Uterus (tissue), 4 donors: ENCODE measurements around the gene JAZF1. TPM values are rescaled to one million over a fixed set of nuclear protein-coding genes. Genes with fewer than 3 reads are reported as not detected.

ENCODE experiments used
- DNase-seq, 2 donors: peaks; one replicate each; pipeline ENCODE4 v3.0.0-alpha.2; 2019 to 2020
- H3K27ac ChIP-seq, 2 donors: fragments of 200-600 bp; sonication (generic); 1 replicate in 1 of 2; 2 replicates in 1 of 2; pipeline ENCODE4 v1.5.1; 2016 to 2018
- H3K27me3 ChIP-seq, 2 donors: fragments of 200-600 bp; sonication (generic); one replicate each; pipeline ENCODE4 v1.5.1; 2018 to 2019; ENCODE audit warnings: control low read depth in 1 of 2
- H3K36me3 ChIP-seq, 2 donors: fragments of 200-600 bp; sonication (generic); one replicate each; pipeline ENCODE4 v1.5.1; 2019; ENCODE audit warnings: control low read depth in 1 of 2
- H3K4me1 ChIP-seq, 2 donors: fragments of 200-600 bp; sonication (generic); one replicate each; pipeline ENCODE4 v1.5.1; 2018 to 2019; ENCODE audit warnings: control low read depth in 1 of 2
- H3K4me3 ChIP-seq, 2 donors: fragments of 200-600 bp; sonication (generic); 1 replicate in 1 of 2; 2 replicates in 1 of 2; pipeline ENCODE4 v1.5.1; 2018 to 2019; ENCODE audit warnings: mild to moderate bottlenecking in 1 of 2
- H3K9me3 ChIP-seq, 2 donors: fragments of 200-600 bp; sonication (generic); one replicate each; pipeline ENCODE4 v1.5.1; 2019; ENCODE audit warnings: control low read depth in 1 of 2
- POLR2A ChIP-seq, 2 donors: fragments of 450-650 bp; IDR thresholded peaks; one replicate each; pipeline ENCODE4 v1.6.1; 2016; ENCODE audit warnings: antibody characterized with exemption in 2 of 2, mild to moderate bottlenecking in 1 of 2, moderate library complexity in 1 of 2
- intact Hi-C: fragments of 100-400 bp; cut with DNase I; formaldehyde crosslinking; loops from one replicate; pipeline ENCODE4 v1.15.1; 2023; ENCODE audit warnings: low total_unique reads
- total RNA-seq, 4 donors: library from RNA; depleted of rRNA in 3 of 4; stranded (reverse); fragments of >200 nt in 3 of 4; gene quantifications; one replicate each; pipeline versions ENCODE4 v1.1.0 to v1.2.4, GENCODE V29; 2014 to 2023
- TF ChIP-seq, protein P1 (sequence below), 4 experiments: fragments of 200-600 bp in 2 of 4; fragments of 450-650 bp in 2 of 4; sonication (generic) in 2 of 4; IDR thresholded peaks; one replicate each; pipeline ENCODE4 v1.5.1; 2016 to 2019; ENCODE audit warnings: antibody characterized with exemption in 4 of 4, mild to moderate bottlenecking in 2 of 4, moderate library complexity in 1 of 4
- donor health status: DM: yes; HTN: yes; CAD: no.

The JAZF1 gene
- total RNA-seq, 4 donors from 2014 or later, result 27.6 to 58.5 (median 34.4) TPM

DNA sequence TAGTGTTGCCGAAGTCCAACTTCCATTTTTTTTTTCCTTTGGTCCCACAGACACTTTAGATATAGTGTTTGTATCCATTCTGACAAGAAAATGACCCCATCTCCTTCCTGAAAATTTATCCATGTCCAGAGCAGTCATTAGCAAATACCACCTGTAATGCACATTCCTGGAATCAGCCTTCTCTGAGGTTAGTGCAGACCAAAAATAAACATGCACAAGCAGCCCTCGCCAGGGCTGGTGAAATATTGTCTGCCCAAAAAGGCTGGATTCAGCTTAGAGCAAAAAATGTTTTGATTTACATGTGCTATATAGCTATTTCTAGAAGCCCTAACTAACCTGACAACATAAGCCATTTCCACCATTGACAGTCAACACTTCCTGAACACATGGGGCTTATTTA lies 294.9 kb downstream of the JAZF1 start:
- Histone ChIP-seq H3K27ac (no peak overlapping the region), H3K9me3 (no peaks in the 10 kb centered on the region), H3K27me3 (no peaks in the 10 kb centered on the region), H3K4me3 (no peak overlapping the region), H3K36me3 (no peaks in the 10 kb centered on the region), H3K4me1 (no peaks in the 10 kb centered on the region)
- no peak for DNase-seq
- no peak for TF ChIP-seq POLR2A (IDR thresholded peaks at IDR 0.05)
- TF ChIP-seq, protein P1, sequence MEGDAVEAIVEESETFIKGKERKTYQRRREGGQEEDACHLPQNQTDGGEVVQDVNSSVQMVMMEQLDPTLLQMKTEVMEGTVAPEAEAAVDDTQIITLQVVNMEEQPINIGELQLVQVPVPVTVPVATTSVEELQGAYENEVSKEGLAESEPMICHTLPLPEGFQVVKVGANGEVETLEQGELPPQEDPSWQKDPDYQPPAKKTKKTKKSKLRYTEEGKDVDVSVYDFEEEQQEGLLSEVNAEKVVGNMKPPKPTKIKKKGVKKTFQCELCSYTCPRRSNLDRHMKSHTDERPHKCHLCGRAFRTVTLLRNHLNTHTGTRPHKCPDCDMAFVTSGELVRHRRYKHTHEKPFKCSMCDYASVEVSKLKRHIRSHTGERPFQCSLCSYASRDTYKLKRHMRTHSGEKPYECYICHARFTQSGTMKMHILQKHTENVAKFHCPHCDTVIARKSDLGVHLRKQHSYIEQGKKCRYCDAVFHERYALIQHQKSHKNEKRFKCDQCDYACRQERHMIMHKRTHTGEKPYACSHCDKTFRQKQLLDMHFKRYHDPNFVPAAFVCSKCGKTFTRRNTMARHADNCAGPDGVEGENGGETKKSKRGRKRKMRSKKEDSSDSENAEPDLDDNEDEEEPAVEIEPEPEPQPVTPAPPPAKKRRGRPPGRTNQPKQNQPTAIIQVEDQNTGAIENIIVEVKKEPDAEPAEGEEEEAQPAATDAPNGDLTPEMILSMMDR (IDR thresholded peaks at IDR 0.05), result no peak
- intact Hi-C loops, result no loop called here

DNA sequence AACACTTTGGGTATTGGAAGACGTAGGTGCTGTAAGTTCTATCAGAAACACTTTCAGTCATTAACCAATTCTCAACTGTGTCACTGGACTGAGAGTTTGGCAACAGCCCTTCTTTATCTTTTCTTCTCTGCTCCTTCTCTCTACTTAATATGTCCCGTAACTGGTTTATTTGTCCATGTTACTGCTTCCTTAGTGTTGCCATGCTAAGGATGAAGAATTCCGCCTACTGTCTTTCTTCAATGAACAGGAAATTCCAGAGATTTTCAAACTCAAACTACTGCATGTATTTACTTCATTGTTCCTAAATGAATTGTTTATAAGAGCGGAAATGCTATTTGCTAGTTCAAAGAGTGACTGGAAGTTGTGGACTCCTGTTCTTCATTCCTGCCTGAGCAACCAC lies 296.9 kb downstream of the JAZF1 start:
- intact Hi-C loops, result no loop called here
- Histone ChIP-seq H3K27me3 (no peaks in the 10 kb centered on the region), H3K36me3 (no peaks in the 10 kb centered on the region), H3K4me1 (no peaks in the 10 kb centered on the region), H3K27ac (no peak overlapping the region), H3K4me3 (no peak overlapping the region), H3K9me3 (no peaks in the 10 kb centered on the region)
- no peak for DNase-seq
- TF ChIP-seq, protein P1 (IDR thresholded peaks at IDR 0.05), result no peak
- TF ChIP-seq POLR2A (IDR thresholded peaks at IDR 0.05), result no peak

DNA sequence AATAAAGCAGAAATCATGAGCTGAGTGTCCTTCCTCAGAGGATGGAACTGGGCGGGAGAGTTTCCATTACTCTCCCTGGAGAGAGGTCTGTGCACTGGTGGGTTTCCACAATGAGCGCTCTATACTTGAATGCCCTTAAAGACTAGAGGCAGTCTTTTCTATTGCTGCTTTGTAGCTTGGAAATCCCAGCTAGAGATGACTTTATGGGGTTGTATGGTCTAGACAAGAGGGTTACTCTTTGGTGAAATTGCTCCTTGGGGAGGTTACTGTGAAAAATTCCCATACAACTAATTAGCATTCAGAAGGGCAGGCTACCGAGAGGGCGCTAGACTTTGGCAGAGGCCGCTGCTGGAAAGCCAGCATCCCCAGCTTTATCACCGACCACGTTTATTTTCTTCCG lies 303.8 kb downstream of the JAZF1 start:
- intact Hi-C loops, result no loop called here
- no peak overlapping the region for H3K27ac ChIP-seq
- H3K36me3 ChIP-seq, result no peaks in the 10 kb centered on the region
- peaks cover 0 to 6% of the 10 kb centered on the region in 2 donors for H3K4me1 ChIP-seq
- no peaks in the 10 kb centered on the region for H3K9me3 ChIP-seq
- no peaks in the 10 kb centered on the region for H3K27me3 ChIP-seq
- TF ChIP-seq POLR2A (IDR thresholded peaks at IDR 0.05), result no peak
- TF ChIP-seq, protein P1 (IDR thresholded peaks at IDR 0.05), result no peak
- H3K4me3 ChIP-seq, result no peak overlapping the region
- DNase-seq, result no peak

DNA sequence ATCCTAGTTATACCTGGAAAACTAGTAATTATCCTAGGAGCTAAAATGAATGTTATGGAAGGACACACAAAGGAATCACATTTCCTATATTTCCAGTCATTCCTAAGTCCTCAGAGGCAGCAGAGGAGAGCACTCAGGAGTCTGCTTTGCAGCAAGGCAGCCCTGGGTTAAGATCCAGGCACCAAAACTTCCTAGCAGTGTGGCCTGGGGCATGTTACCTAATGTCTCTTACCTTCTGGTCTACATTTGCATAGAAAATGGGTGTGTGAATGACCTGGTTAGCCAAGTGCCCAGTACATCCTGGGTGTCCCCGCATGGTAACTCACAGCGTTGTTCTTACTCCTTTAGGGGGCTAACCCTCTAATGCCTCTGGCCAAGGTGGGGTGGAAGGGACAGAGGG lies 304.8 kb downstream of the JAZF1 start:
- Histone ChIP-seq H3K27me3 (no peaks in the 10 kb centered on the region), H3K4me1 (peaks cover 0 to 6% of the 10 kb centered on the region in 2 donors), H3K4me3 (no peak overlapping the region), H3K27ac (no peak overlapping the region), H3K36me3 (no peaks in the 10 kb centered on the region), H3K9me3 (no peaks in the 10 kb centered on the region)
- intact Hi-C loops, result no loop called here
- DNase-seq, result no peak
- TF ChIP-seq, protein P1 (IDR thresholded peaks at IDR 0.05), result no peak
- TF ChIP-seq POLR2A (IDR thresholded peaks at IDR 0.05), result no peak

DNA sequence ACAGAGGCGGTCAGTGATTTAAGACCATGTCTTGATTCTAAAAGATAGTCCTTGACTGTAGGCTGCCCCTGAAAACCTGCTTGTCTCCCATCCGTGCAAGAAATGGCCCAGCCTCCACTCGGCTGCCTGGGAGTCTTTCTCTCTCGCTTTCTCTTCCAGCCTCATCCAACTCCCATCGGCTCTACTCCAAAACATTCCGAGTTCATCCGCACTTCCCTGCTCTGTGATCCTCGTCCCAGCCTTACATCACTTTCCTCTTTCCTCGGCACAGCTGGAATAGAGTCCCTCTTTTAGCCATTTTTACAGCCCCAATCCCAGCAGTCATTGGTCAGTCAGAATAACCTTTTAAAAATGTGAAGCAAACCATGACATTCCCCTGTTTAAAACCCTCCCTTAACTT lies 305.5 kb downstream of the JAZF1 start:
- H3K36me3 ChIP-seq, result no peaks in the 10 kb centered on the region
- peak in 1 of 2 donors; percentile 23 for DNase-seq
- TF ChIP-seq, protein P1 (IDR thresholded peaks at IDR 0.05), result no peak
- no peak for TF ChIP-seq POLR2A (IDR thresholded peaks at IDR 0.05)
- H3K9me3 ChIP-seq, result no peaks in the 10 kb centered on the region
- H3K4me1 ChIP-seq, result peaks cover 0 to 6% of the 10 kb centered on the region in 2 donors
- H3K4me3 ChIP-seq, result no peak overlapping the region
- no peak overlapping the region for H3K27ac ChIP-seq
- intact Hi-C loops, result no loop called here
- H3K27me3 ChIP-seq, result no peaks in the 10 kb centered on the region
